Glutamatergic neuron (in vitro differentiated cells): ENCODE measurements around the gene MAN2B2. TPM values are rescaled to one million over a fixed set of nuclear protein-coding genes. Genes with fewer than 3 reads are reported as not detected.
A peak's percentile ranks its signal among the peaks of the same experiment; 100 is the strongest.

ENCODE experiments used
- DNase-seq: peaks from one replicate; pipeline ENCODE4 v3.0.0; 2022
- H3K27ac Mint-ChIP-seq: one replicate; pipeline ENCODE4 v1.8.0; 2020; ENCODE audit warnings: mild to moderate bottlenecking, mixed read lengths, inconsistent platforms; ENCODE audit not compliant: unreplicated experiment
- H3K27me3 Mint-ChIP-seq: one replicate; pipeline ENCODE4 v1.8.0; 2020; ENCODE audit warnings: mild to moderate bottlenecking, moderate library complexity, mixed read lengths, inconsistent platforms; ENCODE audit not compliant: unreplicated experiment
- H3K36me3 Mint-ChIP-seq: one replicate; pipeline ENCODE4 v1.8.0; 2020; ENCODE audit warnings: mild to moderate bottlenecking, mixed read lengths, inconsistent platforms; ENCODE audit not compliant: unreplicated experiment
- H3K4me1 Mint-ChIP-seq: one replicate; pipeline ENCODE4 v1.8.0; 2020; ENCODE audit warnings: mild to moderate bottlenecking, low read depth, mixed read lengths, inconsistent platforms; ENCODE audit not compliant: unreplicated experiment
- H3K4me3 Mint-ChIP-seq: one replicate; pipeline ENCODE4 v1.8.0; 2020; ENCODE audit warnings: mild to moderate bottlenecking, mixed read lengths, inconsistent platforms; ENCODE audit not compliant: unreplicated experiment
- H3K9me3 Mint-ChIP-seq: one replicate; pipeline ENCODE4 v1.8.0; 2020; ENCODE audit warnings: mild to moderate bottlenecking, moderate library complexity, mixed read lengths, inconsistent platforms; ENCODE audit not compliant: unreplicated experiment
- CTCF ChIP-seq: fragments of 200-600 bp; sonication (generic); IDR thresholded peaks from one replicate; pipeline ENCODE4 v1.5.0; 2021; ENCODE audit not compliant: partially characterized antibody, unreplicated experiment
- total RNA-seq: library from RNA; stranded (reverse); fragmentation: NEBNext Ultra II Directional; extraction: Animal tissue kit (Norgen Biotek cat#: 25700); gene quantifications from one replicate; pipeline ENCODE4 v1.2.1, GENCODE V29; 2021; ENCODE audit not compliant: unreplicated experiment

MAN2B2 gene
- total RNA-seq, 1 donor from 2014 or later: 15.5 TPM

- Mint-ChIP-seq H3K27me3 (no peaks in the 10 kb centered on the region), H3K27ac (peak overlapping the region; percentile 38), H3K9me3 (no peaks in the 10 kb centered on the region), H3K4me1 (peaks cover 14% of the 10 kb centered on the region), H3K36me3 (no peaks in the 10 kb centered on the region), H3K4me3 (peak overlapping the region; percentile 18)
- TF ChIP-seq CTCF: no peak
- DNase-seq: no peak
Observed at GRCh38 chr4:6633091-6633906, 58.3 kb downstream of the MAN2B2 start.

- Mint-ChIP-seq H3K36me3 (no peaks in the 10 kb centered on the region), H3K27me3 (no peaks in the 10 kb centered on the region), H3K27ac (no peak overlapping the region), H3K9me3 (no peaks in the 10 kb centered on the region), H3K4me3 (no peak overlapping the region), H3K4me1 (peaks cover 14% of the 10 kb centered on the region)
- TF ChIP-seq CTCF: no peak
- no peak for DNase-seq
Observed at GRCh38 chr4:6634746-6635145, 59.8 kb downstream of the MAN2B2 start.

GRCh38 chr4:6639137-6639680 lies 64.2 kb downstream of the MAN2B2 start:
- no peaks in the 10 kb centered on the region for H3K36me3 Mint-ChIP-seq
- no peak for DNase-seq
- no peak for TF ChIP-seq CTCF
- H3K4me3 Mint-ChIP-seq: peak overlapping the region; percentile 14
- H3K4me1 Mint-ChIP-seq: peaks cover 21% of the 10 kb centered on the region
- H3K27me3 Mint-ChIP-seq: peaks cover 7% of the 10 kb centered on the region
- H3K9me3 Mint-ChIP-seq: peaks cover 4% of the 10 kb centered on the region
- H3K27ac Mint-ChIP-seq: no peak overlapping the region

GRCh38 chr4:6640292-6641163 lies 65.5 kb downstream of the MAN2B2 start, which contains the start of gene MRFAP1:
MRFAP1 (plus strand) TSS chr4:6640685; CDS start chr4:6640863, 178 bp downstream.
- H3K9me3 Mint-ChIP-seq: peaks cover 4% of the 10 kb centered on the region
- DNase-seq: peak; percentile 91
- peaks cover 21% of the 10 kb centered on the region for H3K4me1 Mint-ChIP-seq
- H3K36me3 Mint-ChIP-seq: no peaks in the 10 kb centered on the region
- TF ChIP-seq CTCF: no peak
- peak within 1 kb of the TSS; percentile 99 for H3K4me3 Mint-ChIP-seq
- peaks cover 7% of the 10 kb centered on the region for H3K27me3 Mint-ChIP-seq
- H3K27ac Mint-ChIP-seq: peak within 1 kb of the TSS; percentile 99
